Parathyroid adenoma (tissue), 2 donors: ENCODE measurements around the gene RBMS3.

Experiments used
- H2AFZ ChIP-seq: fragments of 300-600 bp; sonication (generic); one replicate; pipeline ENCODE4 v1.7.0; 2017; ENCODE audit warnings: antibody characterized with exemption, mild to moderate bottlenecking
- H3K27ac ChIP-seq: fragments of 300-600 bp; sonication (generic); one replicate; pipeline ENCODE4 v1.7.0; 2017
- H3K27me3 ChIP-seq: fragments of 300-600 bp; sonication (generic); one replicate; pipeline ENCODE4 v1.7.0; 2017; ENCODE audit warnings: low read length; ENCODE audit not compliant: control insufficient read depth, insufficient read depth
- H3K36me3 ChIP-seq: fragments of 300-600 bp; sonication (generic); one replicate; pipeline ENCODE4 v1.7.0; 2017; ENCODE audit warnings: low read length; ENCODE audit not compliant: control insufficient read depth, insufficient read depth
- H3K4me1 ChIP-seq: fragments of 300-600 bp; sonication (generic); one replicate; pipeline ENCODE4 v1.7.0; 2017; ENCODE audit warnings: control low read depth
- H3K4me2 ChIP-seq: fragments of 300-600 bp; sonication (generic); one replicate; pipeline ENCODE4 v1.7.0; 2017; ENCODE audit warnings: low read length
- H3K4me3 ChIP-seq: fragments of 300-600 bp; sonication (generic); one replicate; pipeline ENCODE4 v1.7.0; 2017; ENCODE audit warnings: low read depth, low read length
- H3K79me2 ChIP-seq: fragments of 300-600 bp; sonication (generic); one replicate; pipeline ENCODE4 v1.7.0; 2017; ENCODE audit warnings: control low read depth
- H3K9ac ChIP-seq: fragments of 300-600 bp; sonication (generic); one replicate; pipeline ENCODE4 v1.7.0; 2017; ENCODE audit warnings: mild to moderate bottlenecking
- H3K9me3 ChIP-seq: fragments of 300-600 bp; sonication (generic); one replicate; pipeline ENCODE4 v1.7.0; 2017; ENCODE audit warnings: low read length; ENCODE audit not compliant: control insufficient read depth
- CTCF ChIP-seq: fragments of 300-600 bp; sonication (generic); IDR thresholded peaks from one replicate; pipeline ENCODE4 v1.7.0; 2017; ENCODE audit warnings: antibody characterized with exemption, mild to moderate bottlenecking
- donor health status: primary hyperparathyroidism.

The RBMS3 gene

GRCh38 chr3:29977360-29977759 is 696.5 kb downstream of the RBMS3 start:
- Histone ChIP-seq H3K4me2 (no peak overlapping the region), H3K9me3 (no peaks in the 10 kb centered on the region), H3K27me3 (no peaks in the 10 kb centered on the region), H3K4me3 (no peak overlapping the region), H3K36me3 (no peaks in the 10 kb centered on the region), H2AFZ (no peak overlapping the region), H3K79me2 (no peaks in the 10 kb centered on the region), H3K4me1 (no peaks in the 10 kb centered on the region), H3K9ac (no peak overlapping the region), H3K27ac (no peak overlapping the region)
- no peak for TF ChIP-seq CTCF

- Histone ChIP-seq H2AFZ (no peak overlapping the region), H3K4me2 (no peak overlapping the region), H3K27ac (no peak overlapping the region), H3K4me1 (no peaks in the 10 kb centered on the region), H3K9ac (no peak overlapping the region), H3K36me3 (no peaks in the 10 kb centered on the region), H3K4me3 (no peak overlapping the region), H3K27me3 (no peaks in the 10 kb centered on the region), H3K79me2 (no peaks in the 10 kb centered on the region), H3K9me3 (no peaks in the 10 kb centered on the region)
- no peak for TF ChIP-seq CTCF
Measured at GRCh38 chr3:29978036-29978435, 697.2 kb downstream of the RBMS3 start.

- Histone ChIP-seq H3K36me3 (no peaks in the 10 kb centered on the region), H3K4me3 (no peak overlapping the region), H2AFZ (no peak overlapping the region), H3K4me1 (no peaks in the 10 kb centered on the region), H3K4me2 (no peak overlapping the region), H3K9ac (no peak overlapping the region), H3K79me2 (no peaks in the 10 kb centered on the region), H3K27me3 (no peaks in the 10 kb centered on the region), H3K27ac (no peak overlapping the region), H3K9me3 (no peaks in the 10 kb centered on the region)
- TF ChIP-seq CTCF = no peak
Measured at GRCh38 chr3:29991198-29991597, 710.3 kb downstream of the RBMS3 start.

GRCh38 chr3:30002797-30003196 is 721.9 kb downstream of the RBMS3 start:
- Histone ChIP-seq H2AFZ (no peak overlapping the region), H3K9me3 (no peaks in the 10 kb centered on the region), H3K27me3 (no peaks in the 10 kb centered on the region), H3K79me2 (no peaks in the 10 kb centered on the region), H3K36me3 (no peaks in the 10 kb centered on the region), H3K9ac (no peak overlapping the region), H3K27ac (no peak overlapping the region), H3K4me3 (no peak overlapping the region), H3K4me1 (no peaks in the 10 kb centered on the region), H3K4me2 (no peak overlapping the region)
- no peak for TF ChIP-seq CTCF

- H3K27ac ChIP-seq = no peak overlapping the region
- H3K9me3 ChIP-seq = no peaks in the 10 kb centered on the region
- no peak overlapping the region for H2AFZ ChIP-seq
- no peaks in the 10 kb centered on the region for H3K27me3 ChIP-seq
- no peak overlapping the region for H3K9ac ChIP-seq
- H3K4me3 ChIP-seq = no peak overlapping the region
- no peaks in the 10 kb centered on the region for H3K79me2 ChIP-seq
- no peak for TF ChIP-seq CTCF
- no peaks in the 10 kb centered on the region for H3K36me3 ChIP-seq
- no peak overlapping the region for H3K4me2 ChIP-seq
- H3K4me1 ChIP-seq = no peaks in the 10 kb centered on the region
Measured at GRCh38 chr3:30003741-30004140, 722.9 kb downstream of the RBMS3 start.
